Smooth muscle cell (in vitro differentiated cells): ENCODE results near the gene PAX3. TPM values are rescaled to one million over a fixed set of nuclear protein-coding genes. Genes with fewer than 3 reads are reported as not detected.

Experiments used
- DNase-seq: peaks from one replicate; lab custom pipeline; 2025; ENCODE audit not compliant: unreplicated experiment; lab: John Stamatoyannopoulos, UW
- H2AFZ ChIP-seq: fragments of 200-600 bp; sonication (generic); 2 replicates; pipeline ENCODE4 v1.6.0; 2016; ENCODE audit warnings: antibody characterized with exemption, low read depth, mild to moderate bottlenecking
- H3F3A ChIP-seq: fragments of 200-600 bp; sonication (generic); 2 replicates; pipeline ENCODE4 v1.6.0; 2017; ENCODE audit warnings: antibody characterized with exemption, low read depth
- H3K27ac ChIP-seq: fragments of 200-600 bp; sonication (generic); 2 replicates; pipeline ENCODE4 v1.5.1; 2016; ENCODE audit warnings: low read depth, mild to moderate bottlenecking
- H3K27me3 ChIP-seq: fragments of 200-600 bp; sonication (generic); 2 replicates; pipeline ENCODE4 v1.6.1; 2016; ENCODE audit warnings: low read depth, mild to moderate bottlenecking
- H3K36me3 ChIP-seq: fragments of 200-600 bp; sonication (generic); 2 replicates; pipeline ENCODE4 v1.5.1; 2016; ENCODE audit warnings: low read depth
- H3K4me1 ChIP-seq: fragments of 200-600 bp; sonication (generic); 2 replicates; pipeline ENCODE4 v1.5.1; 2016; ENCODE audit warnings: low read depth
- H3K4me2 ChIP-seq: fragments of 200-600 bp; sonication (generic); 2 replicates; pipeline ENCODE4 v1.6.0; 2016; ENCODE audit warnings: mild to moderate bottlenecking
- H3K4me3 ChIP-seq: fragments of 200-600 bp; sonication (generic); 2 replicates; pipeline ENCODE4 v1.5.1; 2016; ENCODE audit warnings: mild to moderate bottlenecking
- H3K79me2 ChIP-seq: fragments of 200-600 bp; sonication (generic); 2 replicates; pipeline ENCODE4 v1.6.0; 2016; ENCODE audit warnings: low read depth, mild to moderate bottlenecking
- H3K9ac ChIP-seq: fragments of 200-600 bp; sonication (generic); 2 replicates; pipeline ENCODE4 v1.6.0; 2016; ENCODE audit warnings: low read depth
- H3K9me3 ChIP-seq: fragments of 200-600 bp; sonication (generic); replicated peaks from 2 replicates; pipeline ENCODE4 v1.5.1; 2016; ENCODE audit warnings: low read depth
- H4K20me1 ChIP-seq: fragments of 200-600 bp; sonication (generic); 2 replicates; pipeline ENCODE4 v1.6.0; 2016; ENCODE audit warnings: low read depth
- WGBS: methylation state at CpG from one replicate; pipeline ENCODE4 v1.1.7; 2016; ENCODE audit warnings: low lambda C conversion rate; 5-methylcytosine and 5-hydroxymethylcytosine counted together
- polyA plus RNA-seq: library from polyadenylated mRNA; unstranded; fragments of >200 nt; fragmentation: Nextera tagmentation; extraction: Ambion mirVana; gene quantifications from 2 replicates; pipeline ENCODE4 v1.2.1, GENCODE V29; 2016
- total RNA-seq: library from RNA; depleted of rRNA; stranded (reverse); fragments of >200 nt; gene quantifications from 2 replicates; pipeline ENCODE4 v1.2.3, GENCODE V29; 2014
- TF ChIP-seq, protein P1 (sequence below): fragments of 200-600 bp; sonication (generic); IDR thresholded peaks from 2 replicates; pipeline ENCODE4 v1.5.1; 2017; ENCODE audit warnings: borderline replicate concordance, mild to moderate bottlenecking, antibody characterized with exemption; ENCODE audit not compliant: insufficient read depth, poor library complexity, severe bottlenecking

Gene PAX3
- total and polyA plus RNA-seq, 2 experiments from 2014 or later, result 0.94 TPM; not detected in 1

DNA sequence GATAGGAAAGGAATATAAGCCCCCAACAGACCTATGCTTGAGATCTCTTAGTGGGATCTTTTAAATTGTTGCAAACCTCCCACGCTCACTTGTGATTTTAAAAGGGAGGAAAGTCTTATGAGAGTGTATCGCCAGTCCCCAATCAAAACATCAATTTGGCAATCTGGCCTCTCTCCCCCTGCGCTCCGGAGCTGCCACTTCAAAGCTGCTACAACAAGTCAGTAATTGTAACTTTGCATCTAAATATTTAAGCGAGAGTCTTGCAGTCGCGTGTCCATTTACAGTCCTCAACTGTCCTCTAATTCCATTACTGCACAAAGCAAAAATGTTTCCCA is 8.4 kb downstream of the PAX3 start:
- H3K27me3 ChIP-seq, result peaks cover 100% of the 10 kb centered on the region
- H3K9ac ChIP-seq, result no peak overlapping the region
- no peaks in the 10 kb centered on the region for H3K36me3 ChIP-seq
- H3K27ac ChIP-seq, result no peak overlapping the region
- no peaks in the 10 kb centered on the region for H3K9me3 ChIP-seq
- no peak overlapping the region for H3K4me3 ChIP-seq
- H2AFZ ChIP-seq, result no peak overlapping the region
- H3K79me2 ChIP-seq, result no peaks in the 10 kb centered on the region
- no peaks in the 10 kb centered on the region for H4K20me1 ChIP-seq
- under 1% methylated on average over 7 of the region's 7 CpGs for WGBS
- H3F3A ChIP-seq, result no peaks in the 10 kb centered on the region
- TF ChIP-seq, protein P1, sequence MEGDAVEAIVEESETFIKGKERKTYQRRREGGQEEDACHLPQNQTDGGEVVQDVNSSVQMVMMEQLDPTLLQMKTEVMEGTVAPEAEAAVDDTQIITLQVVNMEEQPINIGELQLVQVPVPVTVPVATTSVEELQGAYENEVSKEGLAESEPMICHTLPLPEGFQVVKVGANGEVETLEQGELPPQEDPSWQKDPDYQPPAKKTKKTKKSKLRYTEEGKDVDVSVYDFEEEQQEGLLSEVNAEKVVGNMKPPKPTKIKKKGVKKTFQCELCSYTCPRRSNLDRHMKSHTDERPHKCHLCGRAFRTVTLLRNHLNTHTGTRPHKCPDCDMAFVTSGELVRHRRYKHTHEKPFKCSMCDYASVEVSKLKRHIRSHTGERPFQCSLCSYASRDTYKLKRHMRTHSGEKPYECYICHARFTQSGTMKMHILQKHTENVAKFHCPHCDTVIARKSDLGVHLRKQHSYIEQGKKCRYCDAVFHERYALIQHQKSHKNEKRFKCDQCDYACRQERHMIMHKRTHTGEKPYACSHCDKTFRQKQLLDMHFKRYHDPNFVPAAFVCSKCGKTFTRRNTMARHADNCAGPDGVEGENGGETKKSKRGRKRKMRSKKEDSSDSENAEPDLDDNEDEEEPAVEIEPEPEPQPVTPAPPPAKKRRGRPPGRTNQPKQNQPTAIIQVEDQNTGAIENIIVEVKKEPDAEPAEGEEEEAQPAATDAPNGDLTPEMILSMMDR, result no peak
- DNase-seq, result no peak
- H3K4me1 ChIP-seq, result peaks cover 31% of the 10 kb centered on the region
- H3K4me2 ChIP-seq, result peak overlapping the region; percentile 75

DNA sequence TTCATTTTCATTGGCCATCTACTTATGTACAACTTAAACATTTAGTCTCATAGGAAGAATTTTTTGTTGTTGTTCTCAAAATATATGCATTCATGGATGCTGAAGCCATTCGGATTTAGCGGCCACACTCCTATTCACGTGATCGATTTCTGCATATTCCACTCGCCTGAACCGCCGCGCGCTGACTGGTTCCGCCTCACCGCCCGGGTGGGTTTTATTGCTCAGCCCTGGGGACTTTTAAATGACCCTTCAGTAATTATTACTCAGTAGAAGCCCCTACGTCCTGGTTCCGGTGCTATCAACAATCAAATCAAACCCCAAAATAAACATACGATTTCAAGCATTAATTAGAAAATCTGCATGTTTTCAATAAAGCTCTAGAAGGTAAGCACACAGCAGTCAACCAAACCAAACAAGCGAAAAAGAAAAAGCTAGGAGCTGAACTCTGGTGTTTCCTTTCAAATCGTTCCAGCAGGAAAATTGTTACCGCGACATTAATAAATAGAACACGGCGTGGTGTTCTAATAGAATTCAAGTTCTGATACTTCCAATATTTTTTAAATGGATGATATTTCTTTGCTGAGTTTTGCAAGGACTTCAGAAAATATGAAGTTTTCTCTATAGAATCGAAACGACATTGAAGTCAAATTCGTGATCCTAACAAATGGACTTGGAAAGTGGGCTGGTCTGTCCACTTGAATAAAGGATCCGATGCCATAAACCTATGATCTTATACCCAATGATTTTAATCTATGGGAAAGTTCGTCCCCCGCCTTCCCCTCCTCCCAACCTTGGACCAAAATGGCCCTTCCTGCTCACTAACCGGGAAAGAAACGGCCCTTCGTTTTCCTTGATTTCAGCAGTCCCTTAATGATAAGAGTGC is 9.3 kb downstream of the PAX3 start:
- H3K4me3 ChIP-seq, result no peak overlapping the region
- peaks cover 30% of the 10 kb centered on the region for H3K4me1 ChIP-seq
- no peaks in the 10 kb centered on the region for H3K79me2 ChIP-seq
- no peaks in the 10 kb centered on the region for H3K9me3 ChIP-seq
- no peaks in the 10 kb centered on the region for H4K20me1 ChIP-seq
- H3K36me3 ChIP-seq, result no peaks in the 10 kb centered on the region
- H3K4me2 ChIP-seq, result no peak overlapping the region
- no peak overlapping the region for H2AFZ ChIP-seq
- no peaks in the 10 kb centered on the region for H3F3A ChIP-seq
- no peak overlapping the region for H3K9ac ChIP-seq
- WGBS, result 4% methylated on average over 30 of the region's 30 CpGs
- DNase-seq, result no peak
- peaks cover 100% of the 10 kb centered on the region for H3K27me3 ChIP-seq
- TF ChIP-seq, protein P1, result no peak
- H3K27ac ChIP-seq, result no peak overlapping the region

DNA sequence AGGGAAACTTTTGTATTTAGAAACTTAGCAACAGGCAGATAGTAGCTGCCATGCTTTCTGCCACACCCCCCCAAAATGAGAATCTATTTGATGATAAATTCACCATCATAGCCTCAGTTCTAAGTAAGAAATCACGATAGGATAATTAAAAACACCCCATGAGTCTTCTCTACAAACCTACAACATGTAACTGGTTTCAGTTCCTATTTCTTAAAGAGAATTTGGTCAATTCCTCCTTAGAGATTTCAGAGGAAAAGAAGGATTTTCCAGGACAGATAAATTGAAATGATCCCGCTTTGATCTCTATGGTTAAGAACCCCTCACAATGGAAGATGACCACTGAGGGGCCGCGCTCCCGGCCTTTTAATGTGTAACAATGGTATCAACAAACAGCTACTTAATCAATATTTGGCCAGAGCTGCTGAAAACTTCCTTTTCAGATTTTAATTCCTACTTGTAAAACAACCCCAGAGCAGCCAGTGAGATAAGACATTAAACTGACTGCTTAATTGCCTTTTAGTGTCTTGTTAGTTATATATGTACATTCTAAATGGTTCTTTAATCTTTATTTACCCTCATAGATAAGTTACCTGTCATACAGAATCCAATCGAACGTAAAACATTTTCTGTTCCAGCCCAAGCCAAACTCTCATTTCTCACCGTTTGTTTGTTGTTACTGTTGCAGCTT is 10.1 kb downstream of the PAX3 start:
- Histone ChIP-seq H3K4me2 (no peak overlapping the region), H3K4me1 (peaks cover 38% of the 10 kb centered on the region), H4K20me1 (no peaks in the 10 kb centered on the region), H3K9ac (no peak overlapping the region), H3K9me3 (no peaks in the 10 kb centered on the region), H3K79me2 (no peaks in the 10 kb centered on the region), H3F3A (no peaks in the 10 kb centered on the region), H3K27me3 (peaks cover 100% of the 10 kb centered on the region), H3K36me3 (no peaks in the 10 kb centered on the region), H2AFZ (no peak overlapping the region), H3K27ac (no peak overlapping the region), H3K4me3 (no peak overlapping the region)
- no peak for DNase-seq
- TF ChIP-seq, protein P1, result no peak
- WGBS, result 11% methylated on average over 8 of the region's 8 CpGs
